ENCODE measurements around the gene WFS1.

WFS1 gene

GRCh38 chr4:6339818-6340445 is 70.3 kb downstream of the WFS1 start:
- no peak for DNase-seq (ENCODE audit: low read depth)

DNA sequence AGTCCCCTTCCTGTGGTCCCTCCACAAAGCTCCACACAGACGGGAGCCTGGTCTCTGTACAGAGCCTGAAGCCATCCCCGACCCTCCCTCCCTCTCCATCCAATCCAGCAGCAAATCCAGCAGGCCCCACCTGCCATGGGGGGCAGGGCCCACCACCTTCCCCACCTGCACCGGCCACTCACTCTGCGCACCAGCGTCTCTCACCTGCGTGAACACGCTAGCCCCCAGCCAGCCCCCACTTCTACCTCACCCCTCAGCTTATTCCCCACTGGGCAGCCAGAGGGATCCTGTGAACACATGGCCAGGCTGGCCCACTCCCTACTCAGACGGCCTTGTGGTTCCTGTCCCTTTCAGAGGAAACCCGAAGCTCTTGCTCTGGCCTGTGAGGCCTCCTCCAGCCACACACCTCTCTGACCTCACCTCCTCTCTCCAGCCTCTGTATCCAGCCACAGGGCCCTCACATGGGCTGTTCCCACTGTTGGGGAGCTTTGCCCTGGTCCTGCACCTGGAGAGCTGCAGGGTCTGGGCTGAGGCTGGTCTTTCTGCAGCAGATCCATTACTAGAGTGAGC is 70.9 kb downstream of the WFS1 start:
- no peak for DNase-seq (ENCODE audit: low read depth)

- no peak for DNase-seq (ENCODE audit: low read depth)
These were observed 72.0 kb downstream of the WFS1 start for GRCh38 chr4:6341696-6342095.

- no peak for DNase-seq (ENCODE audit: low read depth)
These were observed 73.1 kb downstream of the WFS1 start for GRCh38 chr4:6342530-6343293.

DNA sequence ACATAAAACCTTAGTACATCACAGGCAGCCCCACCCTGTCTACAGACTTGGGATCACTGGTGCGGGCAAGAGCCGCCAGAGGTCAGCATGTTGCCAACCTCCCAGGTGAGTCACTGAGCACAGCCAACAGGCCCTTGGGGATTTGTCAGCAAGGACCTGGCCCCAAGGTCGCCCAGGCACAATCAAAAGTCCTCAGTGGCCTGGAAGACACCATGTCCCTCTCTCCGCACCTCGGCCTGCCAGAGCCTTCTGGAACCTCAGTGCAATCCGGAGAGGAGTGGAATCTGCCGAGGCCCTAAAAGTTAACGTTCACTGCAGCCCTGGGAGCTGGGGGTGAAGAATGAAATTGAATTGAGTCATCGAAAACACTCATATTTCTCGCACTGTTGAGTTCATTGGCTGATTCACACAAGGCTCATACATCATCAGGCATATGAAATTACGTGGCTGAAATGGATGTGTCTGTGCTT is 74.3 kb downstream of the WFS1 start:
- DNase-seq (ENCODE audit: low read depth): no peak

GRCh38 chr4:6345096-6345830 is 75.6 kb downstream of the WFS1 start:
- no peak for DNase-seq (ENCODE audit: low read depth)

DNA sequence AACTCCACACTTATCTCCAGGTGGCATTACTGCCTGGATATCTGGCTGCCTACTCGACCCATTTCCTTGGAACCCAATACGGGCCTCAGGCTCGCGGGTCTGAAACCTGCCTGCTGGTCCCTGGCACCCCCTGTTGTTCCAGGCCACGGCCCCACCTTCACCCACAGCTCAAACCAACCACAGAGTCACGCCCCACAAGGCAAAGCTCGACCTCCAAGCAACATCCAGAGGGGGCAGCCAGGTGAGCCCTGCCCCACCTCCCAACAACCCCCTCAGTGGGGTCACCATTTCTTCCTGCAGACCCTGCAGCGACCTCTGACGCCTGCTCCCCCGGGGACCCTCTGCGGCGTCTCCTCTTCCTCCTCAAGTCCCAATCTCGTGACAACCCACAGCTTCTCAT is 76.2 kb downstream of the WFS1 start:
- DNase-seq (ENCODE audit: low read depth): no peak

- no peak for DNase-seq (ENCODE audit: low read depth)
These were observed 76.9 kb downstream of the WFS1 start for GRCh38 chr4:6346373-6347110.

DNA sequence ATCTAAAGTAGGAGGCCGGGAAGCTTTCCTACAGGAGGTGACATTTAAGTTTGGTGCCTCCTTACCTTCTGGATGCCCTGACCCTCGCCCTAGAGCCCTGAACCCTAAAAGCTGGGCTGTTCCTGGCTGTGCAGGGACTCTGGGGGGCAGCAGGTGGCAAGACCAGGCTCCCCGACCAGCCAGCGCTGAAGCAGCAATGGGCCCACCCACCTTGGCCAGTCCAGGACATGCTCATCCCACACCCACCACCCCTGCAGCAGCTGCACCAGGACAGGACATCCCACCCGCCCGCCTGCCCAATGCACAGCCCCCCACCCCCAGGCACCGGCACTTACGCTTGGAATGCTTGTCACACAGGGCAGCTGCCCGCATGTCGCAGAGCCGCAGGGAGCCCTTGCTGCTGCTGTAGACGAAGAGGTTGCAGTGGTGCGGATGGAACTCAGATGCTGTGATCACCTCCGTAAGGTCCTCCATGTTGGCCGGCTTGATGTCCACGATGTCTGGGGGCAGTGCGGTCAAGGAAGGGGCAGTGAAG is 77.9 kb downstream of the WFS1 start:
- DNase-seq (ENCODE audit: low read depth): no peak

DNA sequence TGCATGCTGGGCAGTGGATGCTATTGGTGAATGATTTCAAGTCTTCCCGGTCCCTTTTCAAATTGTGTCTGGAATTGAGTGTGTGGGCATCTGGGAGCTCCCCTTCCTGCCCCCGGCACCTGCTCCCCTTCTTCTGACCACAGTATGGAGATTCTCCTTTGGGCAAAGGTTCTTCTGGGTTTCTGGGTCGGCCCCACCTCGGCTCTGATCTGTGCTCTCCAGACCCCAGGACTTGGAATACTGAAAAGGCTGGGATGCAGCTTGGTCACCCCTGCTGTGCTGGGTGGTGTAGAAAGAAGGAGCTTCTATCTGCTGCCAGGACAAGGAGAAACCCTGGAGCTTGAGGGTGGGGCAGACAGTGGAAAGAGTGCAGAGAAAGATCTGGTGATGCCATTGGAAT is 78.8 kb downstream of the WFS1 start:
- DNase-seq (ENCODE audit: low read depth): no peak

DNA sequence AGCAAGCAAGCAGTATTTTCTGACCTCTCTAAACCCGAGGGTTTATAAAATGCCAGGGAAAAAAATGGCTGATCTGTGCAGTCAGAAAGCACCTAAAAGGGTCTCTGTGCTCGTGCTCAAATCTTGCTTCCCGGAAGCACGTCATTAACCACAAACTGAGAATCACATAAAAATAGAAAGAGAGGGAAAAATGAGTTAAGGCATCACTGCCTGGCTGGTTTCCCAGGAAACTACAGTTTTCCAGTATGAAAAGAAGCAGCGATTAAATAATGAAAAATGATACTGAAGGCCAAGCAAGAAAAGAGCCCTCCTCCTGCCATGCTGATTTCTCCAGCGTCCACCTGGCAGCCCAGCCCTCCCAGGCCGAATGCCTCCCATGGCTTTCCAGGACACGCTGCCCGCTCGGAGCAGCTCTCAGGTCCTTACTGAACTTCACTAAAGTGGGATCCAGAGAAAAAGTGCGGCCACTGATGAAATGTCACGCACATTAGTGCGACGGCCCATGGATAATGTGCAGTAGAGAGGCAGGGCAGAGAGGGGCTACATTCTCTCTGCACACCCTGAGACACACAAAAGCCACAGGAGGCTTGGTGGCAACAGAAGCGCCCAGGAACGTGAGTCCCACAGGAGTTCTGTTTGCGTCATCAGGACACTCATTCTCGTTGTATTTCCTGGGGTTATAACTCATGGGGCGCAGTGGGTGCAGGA is 80.4 kb downstream of the WFS1 start:
- DNase-seq (ENCODE audit: low read depth): no peak

GRCh38 chr4:6350646-6351045 is 81.0 kb downstream of the WFS1 start:
- no peak for DNase-seq (ENCODE audit: low read depth)

DNA sequence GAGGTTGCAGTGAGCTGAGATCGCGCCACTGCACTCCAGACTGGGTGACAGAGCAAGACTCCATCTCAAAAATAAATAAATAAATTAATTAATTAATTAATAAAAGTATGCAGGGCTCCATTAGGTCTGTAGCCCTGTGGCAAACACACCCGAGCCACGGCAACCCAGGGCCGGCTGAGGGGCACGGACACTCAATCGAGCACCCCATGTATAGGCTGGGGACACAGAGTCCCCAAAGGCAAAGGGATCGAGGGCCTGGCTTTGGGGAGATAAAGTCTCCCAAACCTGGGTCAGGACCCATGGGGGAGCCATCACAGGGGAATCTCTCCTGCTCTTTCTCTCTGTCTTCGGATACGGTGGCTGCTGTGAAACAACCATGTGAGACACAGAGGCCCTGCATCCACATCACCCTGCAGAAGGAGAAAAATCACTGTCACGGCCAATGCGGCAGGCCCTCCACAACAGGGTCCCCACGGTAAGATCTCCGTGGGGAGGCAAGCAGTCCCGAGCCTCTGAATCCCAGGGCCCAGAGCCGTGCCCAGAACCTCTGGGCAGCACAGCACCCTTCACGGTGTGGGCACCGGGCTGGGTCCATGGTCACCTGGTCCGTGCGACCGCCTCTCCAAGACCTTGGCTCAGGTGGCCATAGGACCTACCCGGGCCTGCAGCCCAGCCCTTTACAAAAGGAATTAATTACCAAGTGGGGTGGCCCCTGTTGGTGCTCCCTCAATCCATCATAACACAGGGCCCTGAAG is 81.8 kb downstream of the WFS1 start:
- no peak for DNase-seq (ENCODE audit: low read depth)

GRCh38 chr4:6352031-6352692 is 82.5 kb downstream of the WFS1 start:
- no peak for DNase-seq (ENCODE audit: low read depth)
